ENCODE measurements around the gene COL5A2. TPM values are rescaled to one million over a fixed set of nuclear protein-coding genes. Genes with fewer than 3 reads are reported as not detected.
A peak's percentile ranks its signal among the peaks of the same experiment; 100 is the strongest.

The COL5A2 gene
- total RNA-seq, 1 donor from 2014 or later = 64.2 TPM

DNA sequence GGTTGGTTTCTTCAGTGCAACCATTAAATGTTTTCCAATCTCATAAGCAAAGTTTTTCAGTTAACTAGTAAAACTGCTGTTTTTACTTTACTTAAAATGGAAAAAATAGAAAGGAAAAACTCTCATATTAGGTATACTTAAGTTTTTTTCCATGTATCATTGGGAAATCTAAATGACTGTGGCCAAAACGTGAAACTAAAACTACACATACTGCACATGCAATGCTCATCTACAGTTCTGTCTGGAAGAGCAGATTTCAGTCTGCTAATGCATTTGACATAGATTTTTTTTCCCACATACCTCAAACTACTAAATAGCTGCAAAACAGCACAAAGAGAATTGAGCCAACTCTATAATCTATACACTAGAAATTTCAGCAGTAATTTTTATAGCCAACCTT is 62.6 kb downstream of the COL5A2 start:
- no peaks in the 10 kb centered on the region for H3K27me3 ChIP-seq
- H3K4me1 ChIP-seq = peaks cover 0 to 26% of the 10 kb centered on the region in 2 donors
- H3K36me3 ChIP-seq = no peaks in the 10 kb centered on the region
- intact Hi-C loops (cut with DNase I) = loop anchor here (5.0 kb wide), 3 partner anchors 60 to 230 kb away; partner anchors contain the start of gene COL5A2
- TF ChIP-seq, protein P1, sequence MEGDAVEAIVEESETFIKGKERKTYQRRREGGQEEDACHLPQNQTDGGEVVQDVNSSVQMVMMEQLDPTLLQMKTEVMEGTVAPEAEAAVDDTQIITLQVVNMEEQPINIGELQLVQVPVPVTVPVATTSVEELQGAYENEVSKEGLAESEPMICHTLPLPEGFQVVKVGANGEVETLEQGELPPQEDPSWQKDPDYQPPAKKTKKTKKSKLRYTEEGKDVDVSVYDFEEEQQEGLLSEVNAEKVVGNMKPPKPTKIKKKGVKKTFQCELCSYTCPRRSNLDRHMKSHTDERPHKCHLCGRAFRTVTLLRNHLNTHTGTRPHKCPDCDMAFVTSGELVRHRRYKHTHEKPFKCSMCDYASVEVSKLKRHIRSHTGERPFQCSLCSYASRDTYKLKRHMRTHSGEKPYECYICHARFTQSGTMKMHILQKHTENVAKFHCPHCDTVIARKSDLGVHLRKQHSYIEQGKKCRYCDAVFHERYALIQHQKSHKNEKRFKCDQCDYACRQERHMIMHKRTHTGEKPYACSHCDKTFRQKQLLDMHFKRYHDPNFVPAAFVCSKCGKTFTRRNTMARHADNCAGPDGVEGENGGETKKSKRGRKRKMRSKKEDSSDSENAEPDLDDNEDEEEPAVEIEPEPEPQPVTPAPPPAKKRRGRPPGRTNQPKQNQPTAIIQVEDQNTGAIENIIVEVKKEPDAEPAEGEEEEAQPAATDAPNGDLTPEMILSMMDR (IDR thresholded peaks at IDR 0.05) = no peak
- peak overlapping the region in 1 of 2 donors; percentile 44 for H3K27ac ChIP-seq
- H3K9me3 ChIP-seq = no peaks in the 10 kb centered on the region
- H3K4me3 ChIP-seq = no peak overlapping the region
- no peak for DNase-seq (ENCODE audit: low spot score in 2 of 2)

DNA sequence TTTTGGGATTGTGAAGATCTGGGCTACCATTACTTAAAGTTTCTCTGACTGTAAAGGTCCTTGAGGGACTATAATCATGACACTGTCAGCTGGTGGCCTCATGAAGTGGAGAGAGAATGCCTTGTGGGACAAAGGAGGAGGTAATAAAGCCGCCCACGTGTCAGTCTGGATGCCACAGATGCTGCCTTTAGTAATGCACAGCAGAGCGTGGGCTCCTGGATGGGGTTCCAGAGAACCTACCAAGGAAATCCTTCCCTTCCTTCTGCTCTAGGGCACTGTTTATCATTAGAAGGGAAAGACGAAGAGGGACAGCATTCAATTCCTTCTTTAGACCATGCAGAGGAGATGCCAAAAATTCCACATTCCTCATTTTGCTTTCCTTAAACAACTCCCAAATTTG is 63.5 kb downstream of the COL5A2 start:
- Histone ChIP-seq H3K4me3 (peak overlapping the region in 1 of 2 donors; percentile 23), H3K4me1 (peaks cover 0 to 26% of the 10 kb centered on the region in 2 donors), H3K27ac (peak overlapping the region; percentile 44 to 50), H3K9me3 (no peaks in the 10 kb centered on the region), H3K36me3 (no peaks in the 10 kb centered on the region), H3K27me3 (no peaks in the 10 kb centered on the region)
- intact Hi-C loops (cut with DNase I) = loop anchor here (5.0 kb wide), 3 partner anchors 61 to 231 kb away; partner anchors contain the start of gene COL5A2
- TF ChIP-seq, protein P1 (IDR thresholded peaks at IDR 0.05) = no peak
- DNase-seq (ENCODE audit: low spot score in 2 of 2) = no peak

DNA sequence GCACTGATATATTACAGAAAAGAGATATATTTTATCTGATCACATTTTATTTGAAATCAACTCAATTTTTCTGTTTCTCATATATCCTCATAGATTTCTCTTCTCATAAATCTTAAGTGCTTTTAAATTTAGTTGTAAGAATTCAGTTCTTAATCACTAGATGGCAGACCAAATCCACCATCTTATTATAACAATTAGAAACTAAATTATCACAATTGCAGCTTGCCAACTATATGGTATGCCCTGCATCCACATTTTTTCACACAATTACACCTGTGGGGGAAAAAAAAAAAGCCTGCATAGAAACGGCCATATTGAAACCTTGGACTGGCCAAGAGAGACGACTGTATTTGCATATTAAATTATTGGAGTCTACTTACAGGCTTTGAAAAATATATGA is 64.4 kb downstream of the COL5A2 start:
- H3K27ac ChIP-seq = no peak overlapping the region
- H3K27me3 ChIP-seq = no peaks in the 10 kb centered on the region
- peaks cover 0 to 26% of the 10 kb centered on the region in 2 donors for H3K4me1 ChIP-seq
- peaks cover under 1% of the 10 kb centered on the region in 2 donors for H3K36me3 ChIP-seq
- TF ChIP-seq, protein P1 (IDR thresholded peaks at IDR 0.05) = peak in 2 of 3 experiments; percentile 16 to 32
- intact Hi-C loops (cut with DNase I) = loop anchor here (5.0 kb wide), 3 partner anchors 62 to 232 kb away; partner anchors contain the start of gene COL5A2
- no peaks in the 10 kb centered on the region for H3K9me3 ChIP-seq
- DNase-seq (ENCODE audit: low spot score in 2 of 2) = no peak
- peak overlapping the region in 1 of 2 donors; percentile 23 for H3K4me3 ChIP-seq

DNA sequence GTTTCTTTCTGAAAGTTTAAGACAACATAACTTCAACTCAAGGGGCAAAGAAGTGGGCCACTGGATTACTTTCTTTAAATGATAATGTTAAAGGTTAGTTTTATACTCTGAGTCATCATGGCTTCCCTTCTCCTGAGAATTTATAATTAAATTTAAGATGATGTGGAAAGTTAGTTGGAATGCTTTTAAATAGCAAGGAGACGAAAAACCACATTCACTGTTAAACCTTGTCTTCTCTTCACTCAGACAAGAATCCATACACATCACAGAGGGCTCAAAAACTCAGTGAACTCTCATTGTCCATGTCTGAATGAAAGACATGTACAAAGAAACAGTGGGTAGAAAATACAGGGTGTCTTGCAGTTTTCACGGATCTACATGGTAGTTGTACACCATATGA is 65.6 kb downstream of the COL5A2 start:
- H3K4me3 ChIP-seq = no peak overlapping the region
- H3K27me3 ChIP-seq = no peaks in the 10 kb centered on the region
- no peak for DNase-seq (ENCODE audit: low spot score in 2 of 2)
- peaks cover 6 to 8% of the 10 kb centered on the region in 2 donors for H3K36me3 ChIP-seq
- no peak overlapping the region for H3K27ac ChIP-seq
- no peaks in the 10 kb centered on the region for H3K9me3 ChIP-seq
- intact Hi-C loops (cut with DNase I) = no loop called here
- H3K4me1 ChIP-seq = peaks cover 0 to 26% of the 10 kb centered on the region in 2 donors
- TF ChIP-seq, protein P1 (IDR thresholded peaks at IDR 0.05) = no peak

DNA sequence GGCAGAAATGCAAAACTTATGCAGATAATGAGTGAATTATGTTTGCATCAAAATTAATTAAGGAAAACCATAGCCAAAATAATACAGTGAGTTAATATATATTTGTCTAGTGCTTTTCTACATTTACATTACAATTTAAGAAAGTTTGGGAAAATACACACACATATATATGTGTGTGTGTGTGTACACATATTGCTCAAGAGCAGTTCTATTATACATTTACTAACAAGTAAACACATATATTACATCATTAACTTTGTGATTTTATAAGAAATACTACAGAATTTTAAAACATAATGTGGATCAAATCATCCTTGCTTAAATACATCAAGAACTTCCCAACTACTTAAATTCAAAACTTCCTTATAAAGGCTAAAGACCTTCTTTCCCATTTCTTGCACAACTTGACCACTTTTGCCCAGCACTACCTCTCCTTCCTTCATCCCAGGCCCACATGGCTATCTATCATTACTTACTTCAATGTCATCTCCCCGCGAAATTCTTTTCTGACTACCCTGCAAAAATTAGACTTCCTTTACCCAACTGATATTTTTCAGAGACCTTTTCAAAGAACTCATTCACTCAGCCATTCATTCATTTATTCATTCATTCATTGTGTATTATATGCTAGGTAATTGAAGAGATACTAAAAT is 68.4 kb downstream of the COL5A2 start:
- H3K4me1 ChIP-seq = peaks cover 0 to 11% of the 10 kb centered on the region in 2 donors
- intact Hi-C loops (cut with DNase I) = no loop called here
- no peaks in the 10 kb centered on the region for H3K9me3 ChIP-seq
- no peak overlapping the region for H3K27ac ChIP-seq
- H3K4me3 ChIP-seq = no peak overlapping the region
- TF ChIP-seq, protein P1 (IDR thresholded peaks at IDR 0.05) = no peak
- H3K27me3 ChIP-seq = no peaks in the 10 kb centered on the region
- peaks cover 6 to 13% of the 10 kb centered on the region in 2 donors for H3K36me3 ChIP-seq
- no peak for DNase-seq (ENCODE audit: low spot score in 2 of 2)

All from ascending aorta (tissue), 2 donors.